CD4-positive, alpha-beta T cell treated with Interleukin-4 for 4 hours (primary cell): Measurements from ENCODE around the gene KRTAP10-2.
"Not testable (repeated sequence)": the region's sequence is repeated elsewhere in the genome, so short reads cannot be mapped to it uniquely, and the experiment has no call there.

Experiments used
- DNase-seq: peaks from one replicate; pipeline ENCODE4 v3.0.0-alpha.2; 2020

KRTAP10-2 gene

GRCh38 chr21:44582055-44582454, 30.8 kb upstream of the KRTAP10-2 start:
- no peak for DNase-seq

- no peak for DNase-seq
These were observed 29.9 kb upstream of the KRTAP10-2 start for GRCh38 chr21:44581158-44581557.

- not testable (repeated sequence) for DNase-seq
These were observed 29.0 kb upstream of the KRTAP10-2 start, which contains the start of gene KRTAP10-5 for GRCh38 chr21:44580231-44580821. KRTAP10-5 (minus strand) TSS chr21:44580604; CDS start chr21:44580578, 26 bp downstream.

DNA sequence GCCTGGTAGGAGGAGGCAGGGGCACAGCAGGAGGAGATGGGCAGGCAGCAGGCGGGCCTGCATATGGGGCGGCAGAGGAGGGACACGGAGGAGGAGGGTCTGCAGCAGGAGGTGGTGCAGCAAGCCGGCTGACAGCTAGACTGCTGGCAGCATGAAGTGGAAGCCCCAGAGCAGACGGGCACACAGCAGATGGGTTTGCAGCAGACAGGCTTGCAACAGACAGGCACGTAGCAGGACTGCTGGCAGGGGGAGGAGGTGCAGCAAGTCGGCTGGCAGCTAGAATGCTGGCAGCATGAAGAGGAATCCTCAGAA, 28.5 kb upstream of the KRTAP10-2 start:
- no peak for DNase-seq

DNA sequence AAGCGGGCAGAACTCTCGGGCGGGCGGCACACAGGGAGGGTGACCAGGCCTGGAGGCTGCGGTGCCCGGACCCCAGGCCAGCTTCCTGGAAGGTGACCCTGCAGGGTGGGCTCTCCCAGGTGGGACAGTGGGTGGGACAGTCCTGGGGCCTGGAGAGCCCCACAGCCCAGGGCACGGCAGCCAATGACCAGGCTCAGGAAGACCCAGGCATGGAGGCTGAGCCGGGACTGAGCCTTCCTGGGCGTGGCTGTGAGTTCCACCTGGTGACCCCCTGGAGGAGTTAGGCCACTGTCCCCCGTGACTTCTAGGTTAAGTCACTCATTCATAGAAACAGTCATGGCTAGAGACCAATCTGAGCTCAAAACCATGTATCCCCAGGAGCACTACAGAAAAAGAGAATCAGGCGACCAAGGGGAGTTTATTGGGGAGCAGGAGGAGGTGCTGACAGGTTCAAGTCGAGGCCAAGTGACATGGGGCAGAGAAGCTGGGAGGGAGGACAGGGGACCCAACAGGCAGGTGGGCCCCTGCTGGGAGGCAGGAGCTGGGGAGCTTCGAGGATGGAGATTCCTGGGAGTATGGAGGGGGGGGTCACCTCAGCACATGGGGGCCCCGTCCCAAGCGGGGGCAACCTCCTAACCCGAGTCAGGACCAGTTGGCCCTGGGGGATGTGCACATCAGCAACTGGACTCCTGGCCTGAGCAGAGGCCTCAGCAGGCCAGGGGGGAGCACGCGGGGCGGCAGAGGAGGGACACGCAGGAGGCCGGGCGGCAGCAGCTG, 27.9 kb upstream of the KRTAP10-2 start:
- no peak for DNase-seq

DNA sequence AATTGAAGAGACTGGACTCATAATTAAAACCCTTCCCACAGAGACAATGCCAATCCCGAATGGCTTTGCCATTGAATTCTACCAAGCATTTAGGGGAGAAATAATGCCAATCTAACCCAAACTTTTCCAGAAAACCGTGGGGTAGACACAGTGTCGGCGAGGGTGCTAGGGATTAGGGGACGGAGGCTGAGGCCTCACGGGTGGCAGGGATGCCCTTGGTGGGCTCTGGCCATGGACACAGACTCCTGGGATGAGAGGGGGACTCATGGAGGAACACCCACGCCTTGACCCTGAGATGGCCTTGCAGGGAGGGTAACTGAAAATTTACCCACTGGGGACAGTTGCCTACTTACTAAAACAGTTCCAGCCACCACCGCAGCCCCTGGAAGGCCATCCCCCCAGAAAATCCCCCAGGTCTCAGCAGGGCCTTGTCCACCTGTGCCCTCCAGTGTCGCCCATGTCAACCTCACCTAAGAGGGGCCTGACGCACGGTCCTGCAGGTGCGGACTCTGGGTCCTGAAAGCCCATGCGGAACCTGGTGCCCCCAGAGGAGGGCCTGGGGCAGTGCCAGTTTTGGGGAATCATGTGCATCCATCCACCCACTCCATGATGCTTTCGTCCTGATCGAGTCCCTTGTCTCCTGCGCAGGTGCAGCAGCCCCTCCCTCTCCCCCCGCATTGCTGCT, 27.2 kb upstream of the KRTAP10-2 start:
- DNase-seq, result no peak

DNA sequence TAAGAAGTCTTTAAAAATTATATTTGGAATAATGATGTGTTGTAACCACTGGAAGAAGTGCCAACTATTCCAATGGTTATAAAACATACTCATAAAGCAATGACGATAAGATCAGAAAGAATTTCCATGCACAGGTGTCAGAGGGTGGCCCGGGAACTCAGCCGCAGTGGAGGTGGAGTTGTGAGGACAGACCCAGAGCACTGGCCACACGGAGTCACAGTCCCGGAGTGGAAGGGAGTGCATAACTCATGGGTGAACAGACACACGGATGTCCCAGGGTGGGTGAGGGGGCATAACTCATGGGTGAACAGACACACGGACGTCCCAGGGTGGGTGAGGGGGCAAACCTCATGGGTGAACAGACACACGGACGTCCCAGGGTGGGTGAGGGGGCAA, 24.7 kb upstream of the KRTAP10-2 start:
- DNase-seq, result no peak

- DNase-seq, result no peak
These were observed 24.2 kb upstream of the KRTAP10-2 start for GRCh38 chr21:44575307-44576024.

DNA sequence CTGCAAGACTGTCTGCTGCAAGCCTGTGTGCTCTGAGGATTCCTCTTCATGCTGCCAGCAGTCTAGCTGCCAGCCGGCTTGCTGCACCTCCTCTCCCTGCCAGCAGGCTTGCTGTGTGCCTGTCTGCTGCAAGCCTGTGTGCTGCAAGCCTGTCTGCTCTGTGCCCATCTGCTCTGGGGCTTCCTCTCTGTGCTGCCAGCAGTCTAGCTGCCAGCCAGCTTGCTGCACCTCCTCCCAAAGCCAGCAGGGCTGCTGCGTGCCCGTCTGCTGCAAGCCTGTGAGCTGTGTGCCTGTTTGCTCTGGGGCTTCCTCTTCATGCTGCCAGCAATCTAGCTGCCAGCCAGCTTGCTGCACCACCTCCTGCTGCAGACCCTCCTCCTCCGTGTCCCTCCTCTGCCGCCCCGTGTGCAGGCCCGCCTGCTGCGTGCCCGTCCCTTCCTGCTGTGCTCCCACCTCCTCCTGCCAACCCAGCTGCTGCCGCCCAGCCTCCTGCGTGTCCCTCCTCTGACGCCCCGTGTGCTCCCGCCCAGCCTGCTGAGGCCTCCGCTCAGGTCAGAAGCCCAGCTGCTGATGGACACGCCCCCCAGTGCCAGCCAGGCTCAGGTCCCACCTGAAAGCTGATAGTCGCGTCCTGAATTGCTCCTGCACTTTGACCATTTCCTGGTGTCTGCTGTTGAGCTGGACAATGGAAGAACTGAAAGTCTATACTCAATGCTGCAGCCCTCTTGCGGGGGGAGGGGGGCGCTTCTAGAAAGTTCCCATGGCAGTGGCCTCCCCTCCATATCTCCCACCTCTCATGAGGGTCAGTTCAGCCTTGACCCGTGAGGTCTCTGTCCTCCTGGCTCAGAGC, 23.4 kb upstream of the KRTAP10-2 start:
- no peak for DNase-seq

DNA sequence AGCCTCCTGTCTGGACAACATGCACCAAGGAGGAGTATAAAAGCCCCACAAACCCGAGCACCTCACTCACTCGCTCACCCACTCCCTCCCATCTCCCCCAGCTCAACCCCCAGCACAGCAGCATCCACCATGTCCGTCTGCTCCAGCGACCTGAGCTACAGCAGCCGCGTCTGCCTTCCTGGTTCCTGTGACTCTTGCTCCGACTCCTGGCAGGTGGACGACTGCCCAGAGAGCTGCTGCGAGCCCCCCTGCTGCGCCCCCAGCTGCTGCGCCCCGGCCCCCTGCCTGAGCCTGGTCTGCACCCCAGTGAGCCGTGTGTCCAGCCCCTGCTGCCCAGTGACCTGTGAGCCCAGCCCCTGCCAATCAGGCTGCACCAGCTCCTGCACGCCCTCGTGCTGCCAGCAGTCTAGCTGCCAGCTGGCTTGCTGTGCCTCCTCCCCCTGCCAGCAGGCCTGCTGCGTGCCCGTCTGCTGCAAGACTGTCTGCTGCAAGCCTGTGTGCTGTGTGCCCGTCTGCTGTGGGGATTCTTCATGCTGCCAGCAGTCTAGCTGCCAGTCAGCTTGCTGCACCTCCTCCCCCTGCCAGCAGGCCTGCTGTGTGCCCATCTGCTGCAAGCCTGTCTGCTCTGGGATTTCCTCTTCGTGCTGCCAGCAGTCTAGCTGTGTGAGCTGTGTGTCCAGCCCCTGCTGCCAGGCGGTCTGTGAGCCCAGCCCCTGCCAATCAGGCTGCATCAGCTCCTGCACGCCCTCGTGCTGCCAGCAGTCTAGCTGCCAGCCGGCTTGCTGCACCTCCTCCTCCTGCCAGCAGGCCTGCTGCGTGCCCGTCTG, 22.5 kb upstream of the KRTAP10-2 start, which contains the start of gene KRTAP10-4:
KRTAP10-4 (plus strand) TSS at position 100 of the 827 bp plus-strand sequence; CDS start at position 130, 30 bp downstream.
- DNase-seq, result not testable (repeated sequence)

- no peak for DNase-seq
These were observed 21.8 kb upstream of the KRTAP10-2 start for GRCh38 chr21:44572959-44573583.

GRCh38 chr21:44571844-44572782, 20.8 kb upstream of the KRTAP10-2 start:
- no peak for DNase-seq

DNA sequence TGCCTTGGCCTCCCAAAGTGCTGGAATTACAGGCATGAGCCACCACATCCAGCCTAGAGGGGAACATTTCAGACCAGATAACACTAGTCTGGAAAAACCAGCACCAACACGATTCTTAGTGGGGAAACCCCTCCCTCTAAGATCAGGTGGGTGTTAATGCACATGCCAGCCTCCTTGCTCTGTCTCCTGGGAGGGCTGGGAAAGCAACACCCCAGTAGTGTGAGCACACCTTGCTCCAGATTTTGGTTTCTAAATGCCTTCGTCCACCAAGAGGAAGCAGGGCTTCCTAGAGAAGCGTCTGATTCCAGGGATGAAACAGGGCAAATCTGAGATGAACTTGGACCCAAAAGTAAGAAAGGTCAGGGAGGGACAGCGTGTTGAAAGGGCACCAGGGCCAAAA, 20.0 kb upstream of the KRTAP10-2 start:
- no peak for DNase-seq

DNA sequence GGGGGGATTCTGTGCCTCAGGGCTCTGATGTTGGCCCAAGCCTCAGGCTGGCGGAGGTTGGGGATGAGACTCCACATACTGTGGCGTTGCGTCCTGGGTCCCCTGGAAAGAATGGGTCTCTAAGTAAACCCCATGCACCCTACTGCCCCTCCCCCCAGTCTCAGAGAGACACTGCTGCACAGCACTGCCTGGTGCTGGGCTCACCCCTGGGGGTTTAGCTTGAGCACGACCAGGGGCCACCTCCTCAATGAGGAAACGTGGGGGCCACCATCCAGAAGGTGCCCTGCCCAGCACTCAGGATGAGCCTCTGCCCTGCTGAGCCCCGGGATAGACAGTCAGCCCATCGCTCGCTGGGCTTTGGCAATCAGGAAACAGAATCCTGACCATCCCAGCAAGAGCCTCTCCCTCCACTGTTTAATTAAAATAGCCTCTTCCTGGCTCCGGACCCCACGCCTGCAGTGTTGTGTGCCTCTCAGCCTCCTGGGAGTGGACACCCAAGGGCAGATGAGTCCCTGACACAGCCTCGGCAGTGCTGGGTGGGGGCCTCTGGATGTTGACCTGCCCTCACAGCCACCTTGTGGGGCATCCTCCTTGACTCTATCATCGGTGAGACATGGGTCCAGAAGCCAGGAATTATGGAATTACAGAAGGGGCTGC, 18.7 kb upstream of the KRTAP10-2 start:
- no peak for DNase-seq

GRCh38 chr21:44568667-44569556, 17.6 kb upstream of the KRTAP10-2 start:
- DNase-seq, result no peak

- no peak for DNase-seq
These were observed 17.0 kb upstream of the KRTAP10-2 start for GRCh38 chr21:44568261-44568660.

DNA sequence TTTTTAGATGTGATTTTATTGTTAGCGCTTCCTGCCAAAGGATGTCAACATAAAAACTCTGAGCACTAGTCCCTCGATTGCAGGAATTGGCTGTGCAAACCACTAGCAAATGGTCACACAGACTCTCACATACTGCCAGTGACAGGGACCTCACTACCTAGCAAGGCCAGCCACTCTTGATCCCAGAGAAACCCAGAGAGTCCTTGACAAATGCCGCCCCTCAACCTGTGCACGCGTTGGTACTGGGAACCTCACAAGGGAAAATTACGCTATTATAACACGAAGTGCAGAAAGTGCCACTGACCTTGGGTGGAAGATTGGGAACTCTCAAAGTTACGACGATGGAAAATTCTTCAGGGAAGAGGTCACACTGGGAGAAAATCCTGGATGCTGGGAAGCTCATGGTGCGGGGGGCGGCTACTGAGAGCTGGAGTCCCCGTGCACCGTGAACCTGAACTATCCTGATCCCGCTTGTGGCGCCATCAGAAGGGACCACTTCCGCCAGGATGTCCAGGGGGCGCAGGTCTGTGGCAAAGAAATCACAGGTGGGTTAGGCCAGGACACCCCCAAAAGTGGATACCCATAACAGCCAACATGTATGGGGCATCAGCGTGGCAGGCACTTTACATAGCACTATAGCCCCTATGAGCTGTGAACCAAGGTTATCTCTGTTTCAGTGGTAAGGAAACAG, 16.3 kb upstream of the KRTAP10-2 start:
- no peak for DNase-seq
